ENCODE data around the gene UNC79. TPM values are rescaled to one million over a fixed set of nuclear protein-coding genes. Genes with fewer than 3 reads are reported as not detected.

The UNC79 gene
- total RNA-seq, 2 donors from 2014 or later, result 0.78 to 3.3 TPM

- ATAC-seq, result no peak
- Histone ChIP-seq H3K36me3 (replicated peaks in 1 of 2; ENCODE audit: insufficient read depth in 1 of 2, low read depth in 2 of 2) (no peaks in the 10 kb centered on the region), H3K27ac (no peak overlapping the region), H3K4me3 (no peak overlapping the region), H3K9me3 (no peaks in the 10 kb centered on the region), H3K4me1 (no peaks in the 10 kb centered on the region), H3K27me3 (no peaks in the 10 kb centered on the region)
- no peak for DNase-seq
- 67 to 70% methylated on average over 15 of the region's 15 CpGs for WGBS, 2 donors
- intact Hi-C loops (cut with DNase I), result no loop called here
- no peak for TF ChIP-seq POLR2A (IDR thresholded peaks at IDR 0.05)
- no peak for TF ChIP-seq CTCF (IDR thresholded peaks at IDR 0.05)
Measured at GRCh38 chr14:93747102-93747501, 316.4 kb downstream of the UNC79 start.

- intact Hi-C loops (cut with DNase I), result no loop called here
- ATAC-seq, result no peak
- 76 to 87% methylated on average over 1 of the region's 1 CpG for WGBS, 2 donors
- no peaks in the 10 kb centered on the region for H3K27me3 ChIP-seq
- no peaks in the 10 kb centered on the region for H3K4me1 ChIP-seq
- H3K9me3 ChIP-seq, result no peaks in the 10 kb centered on the region
- H3K27ac ChIP-seq, result no peak overlapping the region
- no peak overlapping the region for H3K4me3 ChIP-seq
- TF ChIP-seq CTCF (IDR thresholded peaks at IDR 0.05) (no peak), POLR2A (IDR thresholded peaks at IDR 0.05) (no peak)
- no peak for DNase-seq
- no peaks in the 10 kb centered on the region for H3K36me3 ChIP-seq (replicated peaks in 1 of 2; ENCODE audit: insufficient read depth in 1 of 2, low read depth in 2 of 2)
Measured at GRCh38 chr14:93747560-93747959, 316.8 kb downstream of the UNC79 start.

- Histone ChIP-seq H3K4me3 (no peak overlapping the region), H3K9me3 (no peaks in the 10 kb centered on the region), H3K4me1 (no peaks in the 10 kb centered on the region), H3K27me3 (no peaks in the 10 kb centered on the region), H3K27ac (no peak overlapping the region), H3K36me3 (replicated peaks in 1 of 2; ENCODE audit: insufficient read depth in 1 of 2, low read depth in 2 of 2) (no peaks in the 10 kb centered on the region)
- intact Hi-C loops (cut with DNase I), result no loop called here
- WGBS, 2 donors, result 36 to 46% methylated on average over 18 to 23 of the region's 25 CpGs
- ATAC-seq, result no peak
- DNase-seq, result no peak
- no peak for TF ChIP-seq CTCF (IDR thresholded peaks at IDR 0.05)
- TF ChIP-seq POLR2A (IDR thresholded peaks at IDR 0.05), result no peak
Measured at GRCh38 chr14:93748208-93749075, 317.7 kb downstream of the UNC79 start.

DNA sequence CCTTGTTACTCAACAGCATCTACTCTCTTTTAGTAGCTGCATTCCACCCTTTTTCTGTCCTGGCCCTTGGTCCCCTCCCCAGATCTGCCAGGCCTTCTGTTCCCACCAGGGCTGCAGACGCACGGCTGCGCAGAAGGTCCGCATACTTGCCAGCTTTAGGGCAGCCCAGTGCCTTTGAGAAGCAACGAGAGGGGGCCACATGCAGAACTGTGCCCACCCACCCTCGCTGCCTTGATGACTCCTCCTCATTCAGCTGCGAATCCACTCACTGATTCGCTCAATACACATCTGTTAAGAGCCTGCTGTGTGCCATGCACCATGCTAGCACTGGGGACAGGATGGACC, 318.3 kb downstream of the UNC79 start:
- Histone ChIP-seq H3K9me3 (no peaks in the 10 kb centered on the region), H3K4me1 (no peaks in the 10 kb centered on the region), H3K4me3 (no peak overlapping the region), H3K27ac (no peak overlapping the region), H3K27me3 (no peaks in the 10 kb centered on the region), H3K36me3 (replicated peaks in 1 of 2; ENCODE audit: insufficient read depth in 1 of 2, low read depth in 2 of 2) (no peaks in the 10 kb centered on the region)
- TF ChIP-seq POLR2A (IDR thresholded peaks at IDR 0.05) (no peak), CTCF (IDR thresholded peaks at IDR 0.05) (no peak)
- DNase-seq, result no peak
- intact Hi-C loops (cut with DNase I), result no loop called here
- WGBS, 2 donors, result 80 to 83% methylated on average over 7 to 8 of the region's 8 CpGs
- no peak for ATAC-seq
